Adipose tissue (tissue), 3 donors: ENCODE measurements around the gene CACNA2D1. TPM values are rescaled to one million over a fixed set of nuclear protein-coding genes. Genes with fewer than 3 reads are reported as not detected.

Experiments
- H3K27ac ChIP-seq: one replicate; pipeline ENCODE4 v1.5.1; 2013; ENCODE audit warnings: low read depth, low read length
- WGBS, 3 donors: extraction: QIAGEN DNeasy Blood & Tissue Kit; methylation state at CpG; one replicate each; pipeline ENCODE4 v1.1.7; 2013; 5-methylcytosine and 5-hydroxymethylcytosine counted together
- polyA plus RNA-seq, 3 donors: library from polyadenylated mRNA; stranded (reverse); fragments of 200-250 nt; gene quantifications; one replicate each; pipeline ENCODE4 v1.2.3, GENCODE V29; 2013
- donor health status: healthy with polysubstance abuse.
- donor health status: Bipolar disorder and iron deficiency.
- donor health status: healthy.

Gene CACNA2D1
- 1 to 10 TPM in 2 of 3 donors, under 1 TPM in 1; 0.86 to 9.2 (median 5.1) TPM for polyA plus RNA-seq

DNA sequence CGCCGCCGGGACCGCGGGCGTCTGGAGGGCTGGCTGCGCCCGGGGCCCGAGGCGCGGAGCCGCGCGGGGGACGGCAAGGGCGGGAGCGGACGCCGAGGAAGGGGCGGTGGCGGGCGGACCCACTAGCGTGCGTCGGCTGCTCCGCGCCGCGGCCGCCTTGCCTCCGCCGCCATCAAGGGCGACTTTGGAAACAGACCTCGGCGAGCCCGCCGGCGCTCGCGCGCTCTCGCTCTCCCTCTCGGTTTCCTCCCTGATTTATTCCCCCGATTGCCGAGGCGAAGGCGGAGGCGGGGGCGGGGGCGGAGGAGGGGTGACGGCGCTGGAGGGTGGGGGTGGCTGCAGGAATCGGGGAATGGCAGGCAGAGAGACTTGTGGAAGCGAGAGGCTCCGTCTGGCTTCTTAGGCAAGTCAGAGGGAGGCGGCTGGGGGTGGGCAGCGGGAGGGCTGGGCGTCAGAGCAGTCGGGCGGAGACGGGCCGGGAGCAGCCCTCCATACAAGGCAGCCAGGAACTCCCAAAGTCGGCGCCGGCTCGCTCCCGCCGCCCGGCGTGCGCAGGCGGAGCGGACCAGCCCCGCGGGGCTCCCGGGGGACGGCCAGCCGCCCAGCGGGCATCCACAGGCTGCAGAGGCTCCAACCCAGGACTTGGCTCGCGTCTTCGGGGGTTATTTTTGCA lies at the start of gene CACNA2D1:
TSS of gene CACNA2D1 (minus strand) at position 231 of the 673 bp plus-strand sequence.
- WGBS, 3 donors: 0 to 1% (median 1%) methylated on average over 50 to 82 of the region's 82 CpGs
- H3K27ac ChIP-seq: peak within 1 kb of the TSS; percentile 69

DNA sequence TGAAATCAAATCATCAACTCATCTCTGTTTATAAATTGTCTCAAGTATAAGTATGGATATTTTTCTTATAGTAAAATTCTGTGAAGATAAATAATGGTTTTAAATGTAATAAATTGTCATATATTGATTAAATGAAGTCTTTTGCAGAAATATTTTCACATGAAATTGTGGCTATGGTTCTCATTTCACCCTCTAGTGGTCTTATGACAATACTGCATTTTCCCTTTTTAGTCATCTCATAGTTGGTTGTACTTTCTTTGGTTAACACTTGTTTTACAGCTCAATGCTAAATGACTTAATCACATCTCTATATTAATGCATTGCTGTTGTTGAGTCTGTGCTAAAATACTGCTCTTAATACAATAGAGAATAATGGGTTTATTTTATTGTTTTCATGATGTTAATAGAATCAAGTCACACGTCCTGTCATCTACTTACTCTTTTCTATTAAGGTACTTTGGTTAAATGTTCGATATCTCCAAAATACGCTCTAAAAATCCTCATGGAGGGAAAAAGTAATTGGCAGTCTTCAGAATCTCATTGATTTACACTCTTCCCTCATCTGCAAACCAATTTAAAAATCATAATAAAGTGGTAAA lies 38.0 kb upstream of the CACNA2D1 start:
- 78 to 93% (median 92%) methylated on average over 3 of the region's 3 CpGs for WGBS, 3 donors
- H3K27ac ChIP-seq: no peak overlapping the region

DNA sequence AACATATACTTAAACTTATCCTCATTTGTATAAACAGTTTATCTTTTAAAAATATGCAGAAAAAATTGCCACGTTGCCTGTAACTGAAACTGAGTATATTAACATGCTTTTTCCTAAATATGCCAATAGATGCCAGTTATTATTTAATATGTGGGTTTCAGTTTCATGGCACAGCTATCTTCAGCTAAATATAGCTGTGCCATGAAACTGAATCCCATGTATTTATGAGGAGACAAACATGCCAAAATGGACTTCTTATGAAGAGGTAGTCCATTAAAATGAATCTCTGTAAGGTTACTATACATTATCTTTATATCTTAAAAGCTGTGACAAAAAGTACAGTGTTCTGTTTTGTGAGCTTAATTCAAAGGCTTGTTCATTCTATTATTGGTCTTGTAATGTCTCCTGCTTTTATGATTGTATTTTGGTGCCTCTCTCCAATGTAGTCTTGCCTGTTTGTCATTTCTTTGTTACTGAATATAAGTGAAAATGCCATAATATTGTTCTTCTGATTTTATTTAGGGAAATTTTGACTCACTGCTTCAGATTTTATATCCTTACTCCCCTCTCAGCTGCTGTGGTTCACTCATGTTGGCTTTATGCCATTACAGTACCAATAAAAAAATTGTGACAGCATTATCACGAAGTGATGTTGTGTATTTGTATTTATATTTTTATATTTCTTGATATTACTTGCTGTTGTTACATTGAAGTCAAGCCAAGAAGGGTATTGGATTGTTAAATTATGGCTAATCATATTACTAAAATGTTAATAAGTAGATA lies 34.3 kb upstream of the CACNA2D1 start:
- no peak overlapping the region for H3K27ac ChIP-seq
- 44 to 64% (median 56%) methylated on average over 2 of the region's 2 CpGs for WGBS, 3 donors

DNA sequence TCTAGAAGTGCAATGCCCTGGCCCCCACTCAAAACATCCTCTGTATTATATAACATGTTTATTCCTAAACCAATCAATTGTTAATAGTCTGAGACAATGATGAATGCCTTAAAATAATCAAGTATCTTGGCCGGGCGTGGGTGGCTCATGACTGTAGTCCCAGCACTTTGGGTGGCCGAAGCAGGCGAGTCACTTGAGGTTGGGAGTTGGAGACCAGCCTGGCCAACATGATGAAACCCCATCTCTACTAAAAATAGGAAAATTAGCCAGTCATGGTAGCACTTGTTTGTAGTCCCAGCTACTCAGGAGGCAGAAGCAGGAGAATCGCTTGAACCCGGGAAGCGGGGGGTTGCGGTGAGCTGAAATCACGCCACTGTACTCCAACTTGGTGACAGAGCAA lies 29.4 kb upstream of the CACNA2D1 start:
- 90 to 92% (median 92%) methylated on average over 9 of the region's 9 CpGs for WGBS, 3 donors

DNA sequence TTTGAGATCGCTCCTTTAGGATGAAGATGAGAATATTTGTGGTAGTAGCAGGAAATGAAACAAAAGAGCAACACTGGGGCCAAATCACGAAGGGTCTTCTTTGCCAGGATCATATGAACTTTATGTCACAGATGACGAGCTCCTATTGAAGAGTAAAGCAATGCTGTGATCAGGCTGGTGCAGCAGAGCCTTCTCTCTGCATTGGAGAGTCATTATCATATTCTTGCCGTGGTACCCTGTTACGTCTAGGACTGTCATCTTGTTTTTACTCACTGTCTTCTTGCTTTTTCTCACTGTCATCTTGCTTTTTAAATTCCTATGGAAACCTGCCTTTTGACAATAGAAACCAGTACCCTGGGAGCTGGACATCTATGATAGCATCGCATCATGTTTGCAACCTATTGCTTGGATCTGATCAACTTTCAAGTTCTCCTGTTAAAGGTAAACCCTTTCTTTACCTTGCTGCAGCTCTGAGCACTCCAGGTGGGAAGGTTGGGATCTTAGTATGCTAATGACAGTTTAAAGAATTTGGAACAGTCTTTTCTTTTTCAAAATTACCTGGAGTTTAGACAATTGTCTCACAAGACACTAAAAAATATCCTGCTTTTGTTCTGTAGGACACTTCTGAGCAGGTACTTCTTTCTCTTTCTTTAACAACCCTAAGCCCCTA lies 27.9 kb upstream of the CACNA2D1 start:
- WGBS, 3 donors: 65 to 80% (median 74%) methylated on average over 6 of the region's 6 CpGs
- H3K27ac ChIP-seq: no peak overlapping the region

More for the DNA sequence above, 29.4 kb upstream of the CACNA2D1 start:
- no peak overlapping the region for H3K27ac ChIP-seq

DNA sequence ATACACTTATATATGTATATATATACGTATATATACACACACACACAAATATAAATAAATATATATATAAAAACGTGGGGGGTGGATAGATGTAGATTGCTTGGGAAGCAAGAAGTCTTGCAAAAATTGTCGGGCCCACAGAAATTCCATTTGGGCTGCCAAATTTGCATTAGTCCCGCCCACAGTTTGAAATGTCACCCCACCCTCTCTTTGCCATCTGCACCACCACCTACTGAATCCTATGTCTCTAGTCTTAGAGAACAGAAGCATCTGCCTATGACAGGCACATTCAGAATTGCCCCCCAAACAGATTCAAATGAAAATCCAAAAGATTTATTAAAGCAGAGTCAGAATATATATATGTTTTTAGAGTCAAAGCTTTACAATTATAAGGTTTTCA lies 25.6 kb upstream of the CACNA2D1 start:
- 63 to 74% (median 73%) methylated on average over 4 of the region's 4 CpGs for WGBS, 3 donors

DNA sequence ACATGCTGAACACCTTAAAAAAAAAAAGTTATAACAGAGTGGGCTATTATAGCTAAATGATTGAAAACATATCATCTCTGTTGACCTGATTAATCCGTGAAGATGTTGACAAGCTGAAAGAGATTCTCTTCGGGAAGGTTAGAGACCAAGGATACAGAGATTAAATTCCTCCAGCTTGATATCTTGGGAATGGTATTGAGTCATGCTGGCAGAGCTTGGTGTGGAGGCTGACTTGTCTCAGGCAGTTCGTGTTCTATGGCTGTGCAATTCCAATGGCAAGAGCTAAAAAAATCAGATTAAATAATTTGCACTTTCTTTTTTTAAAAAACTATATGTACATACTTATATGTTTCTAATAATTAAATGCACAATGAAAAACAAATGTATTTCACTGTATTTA lies 24.9 kb upstream of the CACNA2D1 start:
- 62 to 83% (median 75%) methylated on average over 3 of the region's 3 CpGs for WGBS, 3 donors
- H3K27ac ChIP-seq: no peak overlapping the region

More for the DNA sequence above, 25.6 kb upstream of the CACNA2D1 start:
- H3K27ac ChIP-seq: no peak overlapping the region

DNA sequence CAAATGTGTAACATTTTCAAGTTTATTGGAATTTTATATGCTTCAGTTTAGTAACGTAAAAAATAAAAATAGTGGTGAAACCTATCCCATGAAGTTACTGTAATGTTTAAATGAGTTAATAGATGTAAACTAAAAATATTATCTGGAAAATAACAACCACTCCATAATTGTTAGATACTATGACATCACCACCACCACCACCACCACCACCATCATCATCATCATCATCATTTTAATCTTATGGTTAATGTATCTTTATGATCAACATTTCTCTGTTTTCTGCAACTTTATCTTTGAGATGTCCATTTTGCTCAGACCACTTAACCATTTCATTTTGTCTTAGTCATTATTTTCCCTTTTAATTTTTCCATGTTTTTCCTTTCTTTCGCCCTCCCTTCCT lies 23.4 kb upstream of the CACNA2D1 start:
- no peak overlapping the region for H3K27ac ChIP-seq
- 73 to 88% (median 75%) methylated on average over 2 of the region's 2 CpGs for WGBS, 3 donors

DNA sequence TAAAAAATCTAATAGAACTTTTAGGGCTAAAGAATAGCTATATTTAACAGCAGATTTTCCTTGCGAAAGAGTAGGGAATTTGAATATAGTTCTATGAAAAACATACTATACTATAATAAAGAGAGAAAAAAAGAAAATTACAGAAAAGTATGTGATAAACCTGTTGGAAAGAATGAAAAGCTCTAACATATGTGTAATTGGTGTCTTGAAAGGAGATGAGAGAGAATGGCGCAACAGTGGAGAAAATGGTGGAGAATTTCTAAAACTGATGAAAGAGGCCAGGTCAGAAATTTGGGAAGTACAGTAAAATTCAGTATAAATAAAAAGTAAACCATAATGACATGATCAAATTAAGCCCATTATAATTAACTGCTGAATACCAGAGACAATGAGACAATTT lies 20.8 kb upstream of the CACNA2D1 start:
- WGBS, 3 donors: 96 to 99% (median 99%) methylated on average over 2 of the region's 2 CpGs
- H3K27ac ChIP-seq: no peak overlapping the region

DNA sequence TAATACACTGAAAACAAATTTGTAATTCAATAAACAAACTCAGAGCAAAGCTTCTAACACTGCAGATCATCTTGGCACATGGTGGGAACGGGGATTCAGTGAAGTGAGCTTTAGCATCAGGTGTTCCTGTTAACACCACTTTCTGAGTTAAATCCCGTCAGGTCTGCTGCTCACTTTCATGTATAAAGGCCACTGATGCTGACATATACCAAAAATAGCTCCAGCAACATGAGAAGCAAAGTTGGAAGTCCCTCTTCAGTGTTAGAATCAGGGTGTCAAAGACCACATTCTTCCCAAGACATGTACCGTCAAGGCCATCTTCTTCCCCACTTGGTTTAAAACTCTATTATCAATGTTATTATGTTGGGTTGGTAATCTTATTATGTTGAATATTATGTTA lies 11.7 kb upstream of the CACNA2D1 start:
- no peak overlapping the region for H3K27ac ChIP-seq
- 80 to 96% (median 84%) methylated on average over 3 of the region's 3 CpGs for WGBS, 3 donors

DNA sequence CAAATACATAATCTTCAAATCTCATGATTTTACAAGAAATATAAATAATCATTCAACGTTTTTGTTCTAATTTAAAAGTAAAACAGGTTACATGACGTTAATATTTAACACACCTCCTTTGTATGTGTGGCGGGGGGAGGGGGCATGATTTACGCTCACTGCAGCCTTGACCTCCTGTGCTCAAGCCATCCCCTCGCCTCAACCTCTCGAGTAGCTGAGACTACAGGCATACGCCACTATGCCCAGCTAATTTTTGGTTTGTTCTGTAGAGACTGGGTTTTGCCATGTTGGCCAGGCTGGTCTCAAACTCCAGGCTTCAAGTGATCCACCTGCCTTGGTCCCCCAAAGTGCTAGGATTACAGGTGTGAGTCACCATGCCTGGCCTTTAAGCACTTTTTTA lies 7.2 kb upstream of the CACNA2D1 start:
- H3K27ac ChIP-seq: no peak overlapping the region
- WGBS, 3 donors: 57 to 85% (median 83%) methylated on average over 7 of the region's 7 CpGs

DNA sequence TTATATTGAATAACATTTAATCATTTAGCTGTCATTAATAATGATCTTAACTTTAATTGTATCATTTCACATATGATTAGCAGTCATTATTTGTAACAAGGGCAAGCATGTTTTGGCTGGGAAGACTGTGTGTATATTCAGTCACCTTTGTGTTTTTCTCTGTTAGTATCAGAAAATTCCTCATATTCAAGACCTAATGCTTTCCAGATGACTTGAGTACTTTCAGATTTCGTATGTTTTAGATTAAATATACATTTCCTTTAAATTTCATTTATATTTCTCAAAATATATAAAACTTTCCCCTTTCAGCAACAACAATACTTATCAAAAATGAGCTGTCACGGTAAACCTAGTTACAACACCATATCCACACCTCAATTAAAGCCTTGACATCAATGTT lies 6.3 kb upstream of the CACNA2D1 start:
- WGBS, 3 donors: 82 to 84% (median 83%) methylated on average over 2 of the region's 2 CpGs
- H3K27ac ChIP-seq: no peak overlapping the region

DNA sequence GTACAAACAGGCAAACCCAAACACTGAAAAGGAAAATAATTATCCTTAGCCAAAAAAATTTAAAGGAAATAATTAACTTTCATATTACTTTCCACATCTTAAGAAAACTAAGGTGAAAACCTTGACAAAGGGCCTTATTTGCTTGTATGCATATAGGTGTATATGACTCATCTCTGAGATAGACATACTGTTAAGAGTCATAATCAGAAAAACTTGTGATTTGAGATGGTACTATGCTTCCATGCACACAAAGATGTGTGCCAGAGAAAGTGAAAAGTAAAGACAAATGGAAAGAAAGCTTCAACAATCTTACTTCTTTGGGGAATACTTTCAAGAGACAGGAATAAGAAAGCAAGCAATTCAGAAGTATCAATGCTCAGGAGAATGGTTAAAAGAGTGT lies 3.3 kb upstream of the CACNA2D1 start:
- no peak overlapping the region for H3K27ac ChIP-seq

DNA sequence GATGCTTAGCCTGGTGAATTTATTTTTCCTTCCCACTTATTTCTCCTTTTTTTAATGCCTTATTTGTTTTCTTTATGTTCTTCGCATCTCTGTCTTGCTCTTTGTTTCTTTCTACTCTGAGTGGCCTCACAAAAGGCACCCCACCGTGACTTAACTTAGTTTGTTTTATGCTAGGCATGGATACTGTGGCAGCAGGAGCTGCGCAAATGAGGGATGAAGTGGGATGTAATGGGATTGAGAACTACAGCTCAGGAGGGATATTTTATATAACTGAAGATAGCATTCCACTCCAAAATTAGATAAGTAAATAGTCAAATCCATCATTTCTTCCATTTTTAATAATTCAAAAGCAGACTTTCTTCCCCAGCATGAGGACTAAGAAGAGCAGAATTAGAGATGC lies 1.7 kb upstream of the CACNA2D1 start:
- no peak overlapping the region for H3K27ac ChIP-seq
- WGBS, 3 donors: 94% methylated on average over 3 of the region's 3 CpGs

DNA sequence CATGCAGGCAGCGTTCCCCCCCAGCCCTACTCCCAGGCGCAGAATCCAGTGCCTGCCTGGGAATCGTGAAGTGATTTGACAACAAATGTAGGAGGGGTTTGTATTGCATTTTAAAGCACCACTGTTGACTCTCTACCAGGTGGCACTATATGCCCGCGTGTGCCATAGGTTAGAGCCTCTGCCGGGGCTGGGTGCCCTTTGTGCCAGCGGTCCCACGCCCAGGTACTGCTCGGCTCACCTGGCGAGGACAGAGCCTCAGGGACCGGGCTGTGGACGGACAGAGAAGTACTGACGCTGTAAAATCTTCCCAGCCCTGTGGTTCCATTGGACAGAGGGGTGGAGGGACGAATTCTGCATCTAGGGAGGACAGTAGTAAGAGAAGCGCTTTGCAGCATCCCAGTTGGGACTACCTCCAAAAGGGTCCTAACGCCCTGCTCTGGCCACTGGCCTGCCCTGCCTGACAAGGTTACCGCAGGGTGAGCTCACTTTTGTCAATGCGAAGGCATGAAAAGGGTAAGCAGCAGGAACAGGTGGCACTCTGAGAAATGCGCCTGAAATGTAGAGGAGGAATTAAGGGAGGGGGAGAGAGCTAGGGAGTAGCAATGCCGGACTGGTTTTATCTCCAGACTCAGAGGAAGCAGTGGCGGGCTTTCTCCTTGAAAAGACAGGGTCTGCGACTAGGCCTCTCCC lies 788 bp upstream of the CACNA2D1 start:
- no peak overlapping the region for H3K27ac ChIP-seq
- 29 to 41% (median 38%) methylated on average over 22 of the region's 22 CpGs for WGBS, 3 donors

DNA sequence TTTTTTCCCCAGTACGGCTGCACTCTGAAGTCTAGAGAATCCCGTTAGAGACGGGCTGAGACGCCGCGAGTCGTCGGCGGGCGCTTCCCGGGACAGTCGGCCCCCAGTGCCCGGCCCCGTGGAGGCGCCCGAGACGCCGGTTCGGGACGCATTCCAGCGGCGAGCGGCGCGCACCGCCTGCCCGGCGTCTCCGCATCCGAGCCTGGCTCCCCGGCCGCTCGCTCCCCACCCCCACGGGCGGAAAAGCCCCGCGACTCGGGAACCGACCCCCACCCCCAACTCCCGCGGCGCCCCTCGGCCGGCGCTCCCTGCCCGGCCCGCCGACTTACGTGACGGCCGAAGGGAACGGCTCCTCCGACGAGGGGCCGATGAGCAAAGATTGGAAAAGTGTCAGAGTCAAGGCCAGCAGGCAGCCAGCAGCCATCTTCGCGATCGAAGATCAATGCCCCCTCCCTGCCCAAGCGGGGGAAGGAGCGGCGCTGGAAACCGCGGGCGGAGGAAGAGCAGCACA lies 486 bp downstream of the CACNA2D1 start:
- H3K27ac ChIP-seq: peak overlapping the region; percentile 69
- 1 to 2% (median 1%) methylated on average over 59 to 64 of the region's 64 CpGs for WGBS, 3 donors

DNA sequence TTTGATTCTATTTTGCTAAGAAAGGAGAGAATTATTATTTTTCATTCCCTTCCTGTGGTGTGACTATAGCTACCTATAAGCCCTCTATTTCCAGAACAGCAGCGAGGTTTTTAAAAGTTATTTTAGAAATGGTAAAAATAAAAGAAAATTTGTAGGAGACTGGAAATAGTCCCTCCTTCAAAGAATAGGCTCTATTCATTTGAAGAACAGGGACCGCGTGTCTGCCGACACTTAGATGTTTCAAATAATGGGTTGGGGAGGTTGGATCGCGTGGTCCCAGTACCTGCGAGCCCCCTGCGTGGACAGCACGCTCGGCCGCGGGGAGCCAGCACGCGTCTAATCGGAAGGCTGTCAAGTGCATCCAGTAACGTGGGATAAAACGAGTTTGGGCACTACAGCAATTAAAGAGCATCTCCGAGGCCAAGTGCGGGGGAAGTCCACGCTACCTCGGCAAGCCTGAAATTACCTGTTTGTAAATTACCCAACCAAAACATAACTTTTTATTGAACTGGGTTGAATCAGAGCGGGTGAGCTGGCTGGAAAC lies 1.0 kb downstream of the CACNA2D1 start:
- H3K27ac ChIP-seq: no peak overlapping the region
- 3% methylated on average over 22 of the region's 22 CpGs for WGBS, 3 donors
